HepG2 (cell line): Measurements from ENCODE around the gene MOXD1. TPM values are rescaled to one million over a fixed set of nuclear protein-coding genes. Genes with fewer than 3 reads are reported as not detected.

Experiments
- ATAC-seq: fragments of 200-7000 bp; cut with Tn5 transposase; 3 replicates; pipeline ENCODE4 v1.9.1; 2020; ENCODE audit warnings: mild to moderate bottlenecking, moderate library complexity
- BruUV-seq: library from RNA; stranded (reverse); fragments of 400-500 nt; replicated peaks from 2 replicates; lab custom pipeline; 2021; lab: Mats Ljungman, UMichigan
- CTCF ChIA-PET: fragments of 300-600 bp; formaldehyde crosslinking; extraction: SDS; loops from one replicate; lab custom pipeline; 2021; ENCODE audit warnings: low total read pairs, inconsistent platforms, low intra/inter-chr PET ratio; lab: Yijun Ruan, JAX
- POLR2A ChIA-PET: fragments of 350-600 bp; sonication (Branson Sonifier 250); formaldehyde crosslinking; loops from one replicate; lab custom pipeline; 2020; ENCODE audit warnings: antibody characterized with exemption, inconsistent platforms; lab: Yijun Ruan, JAX
- DNase-seq: peaks from one replicate; pipeline ENCODE4 v3.0.0-alpha.2; 2015; ENCODE audit warnings: low spot score
- FAIRE-seq: peaks from 3 replicates; lab custom pipeline; 2011; peaks lifted over from hg19 to GRCh38; lab: Jason Lieb, UNC
- H2AFZ ChIP-seq: one replicate; pipeline ENCODE4 v1.6.1; 2011; ENCODE audit warnings: low read length, inconsistent platforms
- H3K27ac ChIP-seq: fragments of 300-600 bp; 3 replicates; pipeline ENCODE4 v1.8.0; 2011; ENCODE audit warnings: mixed run types, mild to moderate bottlenecking, mixed read lengths, low read length, inconsistent platforms; ENCODE audit not compliant: insufficient read depth; ENCODE audit errors: extremely low read length
- H3K27me3 ChIP-seq, 2 experiments: fragments of 200-600 bp in 1 of 2; 2 replicates in 1 of 2; 3 replicates in 1 of 2; pipeline versions ENCODE4 v1.6.0 to v1.8.0; 2011; ENCODE audit warnings: low read length in 2 of 2, mild to moderate bottlenecking in 2 of 2, moderate library complexity in 2 of 2, inconsistent platforms in 1 of 2; ENCODE audit not compliant: insufficient read depth in 2 of 2, control insufficient read depth in 1 of 2
- H3K36me3 ChIP-seq, 2 experiments: fragments of 200-600 bp in 1 of 2; replicated peaks in 1 of 2; 2 replicates in 1 of 2; 3 replicates in 1 of 2; pipeline versions ENCODE4 v1.5.1 to v1.8.0; 2011; ENCODE audit warnings: low read length in 2 of 2, inconsistent platforms in 1 of 2; ENCODE audit not compliant: insufficient read depth in 2 of 2, control insufficient read depth in 1 of 2
- H3K4me1 ChIP-seq: 2 replicates; pipeline ENCODE4 v1.5.1; 2012; ENCODE audit warnings: low read length, inconsistent platforms; ENCODE audit not compliant: insufficient read depth
- H3K4me2 ChIP-seq: 2 replicates; pipeline ENCODE4 v1.6.0; 2011; ENCODE audit warnings: low read depth, low read length, inconsistent platforms
- H3K4me3 ChIP-seq, 3 experiments: fragments of 200-600 bp in 1 of 3; sonication (generic), shearing (Covaris generic) in 1 of 3; replicated peaks in 1 of 3; 2 replicates each; pipeline ENCODE4 v1.5.1; 2011 to 2016; ENCODE audit warnings: low read length in 3 of 3, inconsistent platforms in 2 of 3, low read depth in 2 of 3, mild to moderate bottlenecking in 2 of 3, control low read depth in 1 of 3, mixed read lengths in 1 of 3; ENCODE audit not compliant: insufficient read depth in 1 of 3
- H3K79me2 ChIP-seq: one replicate; pipeline ENCODE4 v1.6.1; 2011; ENCODE audit warnings: low read length, inconsistent platforms; ENCODE audit not compliant: insufficient read depth
- H3K9ac ChIP-seq: 2 replicates; pipeline ENCODE4 v1.6.0; 2011; ENCODE audit warnings: mild to moderate bottlenecking, low read depth, low read length, inconsistent platforms; ENCODE audit not compliant: insufficient read depth
- H3K9me3 ChIP-seq: 2 replicates; pipeline ENCODE4 v1.5.1; 2012; ENCODE audit warnings: mild to moderate bottlenecking, low read length
- H4K20me1 ChIP-seq: 2 replicates; pipeline ENCODE4 v1.6.0; 2011; ENCODE audit warnings: inconsistent platforms, mild to moderate bottlenecking, low read length, moderate library complexity; ENCODE audit not compliant: insufficient read depth
- CBX5 ChIP-seq: sonication (generic); formaldehyde crosslinking; IDR thresholded peaks from 2 replicates; pipeline ENCODE4 v1.4.0; 2020; ENCODE audit warnings: missing genetic modification reagents, borderline replicate concordance
- NFE2L2 ChIP-seq: fragments of 150-350 bp; IDR thresholded peaks from 2 replicates; pipeline ENCODE4 v1.6.1; 2014; ENCODE audit warnings: low read length
- ZNF562 ChIP-seq: sonication (generic); formaldehyde crosslinking; IDR thresholded peaks from 2 replicates; pipeline ENCODE4 v1.8.0; 2022; ENCODE audit warnings: missing genetic modification reagents, borderline replicate concordance
- ZNF766 ChIP-seq: sonication (generic); formaldehyde crosslinking; IDR thresholded peaks from 2 replicates; pipeline ENCODE4 v1.5.0; 2020; ENCODE audit warnings: missing genetic modification reagents, borderline replicate concordance
- WGBS: methylation state at CpG from one replicate; pipeline ENCODE4 v1.1.6; 2017; ENCODE audit warnings: low lambda C conversion rate; 5-methylcytosine and 5-hydroxymethylcytosine counted together
- in situ Hi-C: cut with HindIII; loops from 2 replicates; pipeline ENCODE4 v1.10.0; 2017; ENCODE audit warnings: low pct_unique_long_range_greater_than_20kb; ENCODE audit not compliant: extremely low pct_ligation_motif_present
- intact Hi-C: fragments of 100-400 bp; cut with micrococcal nuclease; formaldehyde crosslinking; loops from one replicate; pipeline ENCODE4 v1.10.0; 2022; ENCODE audit not compliant: unreplicated experiment
- polyA plus RNA-seq, 8 experiments: library from polyadenylated mRNA; depleted of rRNA in 3 of 8; stranded (reverse) in 7 of 8; unstranded in 1 of 8; fragments of >200 nt; fragmentation: Illumina TruSeq in 4 of 8; extraction: Trizol in 4 of 8; gene quantifications; 2 replicates each; pipeline versions ENCODE4 v1.2.1 to v1.2.3, GENCODE V29; 2011 to 2016; ENCODE audit warnings: low read depth in 4 of 8, missing spikeins in 1 of 8, mixed read lengths in 1 of 8; ENCODE audit not compliant: insufficient read depth in 1 of 8
- total RNA-seq, 5 experiments: library from RNA; depleted of rRNA; stranded (reverse); fragments of >200 nt; fragmentation: Illumina TruSeq; extraction: Trizol; gene quantifications; 2 replicates each; pipeline ENCODE4 v1.2.3, GENCODE V29; 2016; ENCODE audit warnings: low read depth in 1 of 5
- TF ChIP-seq, protein P1 (sequence below): sonication (generic); formaldehyde crosslinking; conservative IDR thresholded peaks from 2 replicates; pipeline ENCODE4 v1.4.0; 2020; ENCODE audit warnings: missing genetic modification reagents
- TF ChIP-seq, protein P2 (sequence below): sonication (generic); formaldehyde crosslinking; IDR thresholded peaks from 2 replicates; pipeline ENCODE4 v1.8.1; 2023; ENCODE audit warnings: missing genetic modification reagents, inconsistent platforms, borderline replicate concordance

Gene MOXD1
- total and polyA plus RNA-seq, 2 of the 13 experiments (the other 11 are each of a cell fraction or from before 2014, with no cell fraction given) = 0.03 TPM; not detected in 1

DNA sequence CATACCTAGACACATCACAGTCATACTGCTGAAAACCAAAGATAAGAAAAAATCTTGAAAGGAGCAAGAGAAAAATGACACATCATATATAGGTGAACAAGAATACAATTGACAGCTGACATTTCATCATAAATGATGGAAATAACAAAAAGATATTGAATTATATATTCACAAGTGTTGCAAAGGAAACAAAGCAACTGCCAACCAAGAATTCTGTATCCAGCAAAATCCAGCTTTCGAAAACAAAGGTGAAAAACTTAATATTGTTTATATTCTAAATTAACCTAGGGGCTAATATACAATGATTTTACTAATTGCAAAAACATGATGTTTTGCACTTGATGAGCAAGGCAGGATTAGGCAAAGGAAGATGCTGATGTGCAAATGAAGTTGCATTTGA lies 84.3 kb downstream of the MOXD1 start:
- no peak overlapping the region for H3K4me3 ChIP-seq
- no peak overlapping the region for H3K9ac ChIP-seq
- DNase-seq = no peak
- H4K20me1 ChIP-seq = no peaks in the 10 kb centered on the region
- H3K79me2 ChIP-seq = no peaks in the 10 kb centered on the region
- 0% methylated on average over 1 of the region's 1 CpG for whole genome bisulfite sequencing
- H2AFZ ChIP-seq = no peak overlapping the region
- no peaks in the 10 kb centered on the region for H3K4me1 ChIP-seq
- TF ChIP-seq NFE2L2 (no peak), ZNF562 (no peak), CBX5 (CRISPR knock-in tag) (no peak), ZNF766 (CRISPR knock-in tag) (no peak)
- TF ChIP-seq, protein P1, sequence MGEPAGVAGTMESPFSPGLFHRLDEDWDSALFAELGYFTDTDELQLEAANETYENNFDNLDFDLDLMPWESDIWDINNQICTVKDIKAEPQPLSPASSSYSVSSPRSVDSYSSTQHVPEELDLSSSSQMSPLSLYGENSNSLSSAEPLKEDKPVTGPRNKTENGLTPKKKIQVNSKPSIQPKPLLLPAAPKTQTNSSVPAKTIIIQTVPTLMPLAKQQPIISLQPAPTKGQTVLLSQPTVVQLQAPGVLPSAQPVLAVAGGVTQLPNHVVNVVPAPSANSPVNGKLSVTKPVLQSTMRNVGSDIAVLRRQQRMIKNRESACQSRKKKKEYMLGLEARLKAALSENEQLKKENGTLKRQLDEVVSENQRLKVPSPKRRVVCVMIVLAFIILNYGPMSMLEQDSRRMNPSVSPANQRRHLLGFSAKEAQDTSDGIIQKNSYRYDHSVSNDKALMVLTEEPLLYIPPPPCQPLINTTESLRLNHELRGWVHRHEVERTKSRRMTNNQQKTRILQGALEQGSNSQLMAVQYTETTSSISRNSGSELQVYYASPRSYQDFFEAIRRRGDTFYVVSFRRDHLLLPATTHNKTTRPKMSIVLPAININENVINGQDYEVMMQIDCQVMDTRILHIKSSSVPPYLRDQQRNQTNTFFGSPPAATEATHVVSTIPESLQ (CRISPR knock-in tag) = no peak
- TF ChIP-seq, protein P2, sequence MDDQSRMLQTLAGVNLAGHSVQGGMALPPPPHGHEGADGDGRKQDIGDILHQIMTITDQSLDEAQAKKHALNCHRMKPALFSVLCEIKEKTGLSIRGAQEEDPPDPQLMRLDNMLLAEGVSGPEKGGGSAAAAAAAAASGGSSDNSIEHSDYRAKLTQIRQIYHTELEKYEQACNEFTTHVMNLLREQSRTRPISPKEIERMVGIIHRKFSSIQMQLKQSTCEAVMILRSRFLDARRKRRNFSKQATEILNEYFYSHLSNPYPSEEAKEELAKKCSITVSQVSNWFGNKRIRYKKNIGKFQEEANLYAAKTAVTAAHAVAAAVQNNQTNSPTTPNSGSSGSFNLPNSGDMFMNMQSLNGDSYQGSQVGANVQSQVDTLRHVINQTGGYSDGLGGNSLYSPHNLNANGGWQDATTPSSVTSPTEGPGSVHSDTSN (CRISPR knock-in tag) = no peak
- TF ChIP-seq, all 625 proteins: peak for 0
- Histone ChIP-seq H3K9me3 (peaks cover 10% of the 10 kb centered on the region; the same call in 1 of the 2 replicates), H3K36me3 (no peaks in the 10 kb centered on the region), H3K4me2 (no peak overlapping the region), H3K27me3 (no peaks in the 10 kb centered on the region), H3K27ac (no peak overlapping the region)
- CTCF ChIA-PET = no interaction called here
- intact Hi-C loops = no loop called here
- ATAC-seq (no peak), FAIRE-seq (no peak)
- BruUV-seq = no TSS peak
- POLR2A ChIA-PET = no interaction called here
- in situ Hi-C loops = no loop called here
